WTC11 (cell line): Measurements from ENCODE around the gene ANGEL1.

Experiments used
- CREB1 ChIP-seq: sonication (generic); formaldehyde crosslinking; IDR thresholded peaks from 2 replicates; pipeline ENCODE4 v1.8.0; 2023; ENCODE audit warnings: mild to moderate bottlenecking, missing genetic modification reagents
- ETV6 ChIP-seq: sonication (generic); formaldehyde crosslinking; IDR thresholded peaks from 2 replicates; pipeline ENCODE4 v1.8.1; 2022; ENCODE audit warnings: mild to moderate bottlenecking, missing genetic modification reagents
- IRF2 ChIP-seq: sonication (generic); formaldehyde crosslinking; IDR thresholded peaks from 2 replicates; pipeline ENCODE4 v1.8.0; 2022; ENCODE audit warnings: low read depth, missing genetic modification reagents, borderline replicate concordance
- NR2C2 ChIP-seq: sonication (generic); formaldehyde crosslinking; IDR thresholded peaks from 2 replicates; pipeline ENCODE4 v1.8.0; 2022; ENCODE audit warnings: mild to moderate bottlenecking, missing genetic modification reagents
- NR3C1 ChIP-seq: sonication (generic); formaldehyde crosslinking; conservative IDR thresholded peaks from 2 replicates; pipeline ENCODE4 v1.8.1; 2023; ENCODE audit warnings: low read depth, mild to moderate bottlenecking, missing genetic modification reagents
- TCF7 ChIP-seq: sonication (generic); formaldehyde crosslinking; IDR thresholded peaks from 2 replicates; pipeline ENCODE4 v1.8.0; 2022; ENCODE audit warnings: mild to moderate bottlenecking, low read depth, missing genetic modification reagents, moderate library complexity
- ZNF512 ChIP-seq: sonication (generic); formaldehyde crosslinking; IDR thresholded peaks from 2 replicates; pipeline ENCODE4 v1.8.1; 2022; ENCODE audit warnings: missing genetic modification reagents, borderline replicate concordance
- ZNF671 ChIP-seq: fragments of 250-450 bp; sonication (Bioruptor Pico); IDR thresholded peaks from 2 replicates; pipeline ENCODE4 v1.8.0; 2021; ENCODE audit warnings: mild to moderate bottlenecking
- TF ChIP-seq, protein P1 (sequence below): sonication (generic); formaldehyde crosslinking; IDR thresholded peaks from 2 replicates; pipeline ENCODE4 v1.8.0; 2022; ENCODE audit warnings: mild to moderate bottlenecking, missing genetic modification reagents
- TF ChIP-seq, protein P2 (sequence below): fragments of 200-600 bp; IDR thresholded peaks from 2 replicates; pipeline ENCODE4 v1.8.0; 2022; ENCODE audit warnings: antibody characterized with exemption
- TF ChIP-seq, protein P3 (sequence below): sonication (generic); formaldehyde crosslinking; IDR thresholded peaks from 2 replicates; pipeline ENCODE4 v1.8.1; 2023; ENCODE audit warnings: mild to moderate bottlenecking, missing genetic modification reagents, moderate library complexity
- TF ChIP-seq, protein P4 (sequence below): sonication (generic); formaldehyde crosslinking; conservative IDR thresholded peaks from 2 replicates; pipeline ENCODE4 v1.8.1; 2022; ENCODE audit warnings: mild to moderate bottlenecking, missing genetic modification reagents

DNA sequence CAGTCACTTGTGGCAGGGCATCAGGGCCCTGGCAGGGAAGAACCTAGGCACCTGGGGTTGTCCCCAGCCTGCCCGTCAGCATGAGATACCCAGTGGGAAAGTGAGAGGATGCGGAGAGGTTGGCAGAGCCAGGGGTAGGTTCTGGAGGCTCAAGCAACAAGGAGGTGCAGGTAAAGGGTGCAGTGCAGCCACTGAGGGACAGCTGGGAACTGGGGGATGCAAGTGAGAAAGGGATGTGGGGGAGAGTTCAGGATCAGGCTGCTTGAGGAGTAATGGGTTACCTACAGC is 32.7 kb downstream of the ANGEL1 start:
- TF ChIP-seq, protein P1, sequence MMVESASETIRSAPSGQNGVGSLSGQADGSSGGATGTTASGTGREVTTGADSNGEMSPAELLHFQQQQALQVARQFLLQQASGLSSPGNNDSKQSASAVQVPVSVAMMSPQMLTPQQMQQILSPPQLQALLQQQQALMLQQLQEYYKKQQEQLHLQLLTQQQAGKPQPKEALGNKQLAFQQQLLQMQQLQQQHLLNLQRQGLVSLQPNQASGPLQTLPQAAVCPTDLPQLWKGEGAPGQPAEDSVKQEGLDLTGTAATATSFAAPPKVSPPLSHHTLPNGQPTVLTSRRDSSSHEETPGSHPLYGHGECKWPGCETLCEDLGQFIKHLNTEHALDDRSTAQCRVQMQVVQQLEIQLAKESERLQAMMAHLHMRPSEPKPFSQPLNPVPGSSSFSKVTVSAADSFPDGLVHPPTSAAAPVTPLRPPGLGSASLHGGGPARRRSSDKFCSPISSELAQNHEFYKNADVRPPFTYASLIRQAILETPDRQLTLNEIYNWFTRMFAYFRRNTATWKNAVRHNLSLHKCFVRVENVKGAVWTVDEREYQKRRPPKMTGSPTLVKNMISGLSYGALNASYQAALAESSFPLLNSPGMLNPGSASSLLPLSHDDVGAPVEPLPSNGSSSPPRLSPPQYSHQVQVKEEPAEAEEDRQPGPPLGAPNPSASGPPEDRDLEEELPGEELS (CRISPR knock-in tag): no peak
- TF ChIP-seq ETV6 (no peak), ZNF671 (CRISPR knock-in tag) (no peak), NR3C1 (CRISPR knock-in tag) (no peak), TCF7 (no peak), NR2C2 (CRISPR knock-in tag) (no peak), ZNF512 (no peak), IRF2 (CRISPR knock-in tag) (no peak), CREB1 (CRISPR knock-in tag) (no peak)
- TF ChIP-seq, protein P2, sequence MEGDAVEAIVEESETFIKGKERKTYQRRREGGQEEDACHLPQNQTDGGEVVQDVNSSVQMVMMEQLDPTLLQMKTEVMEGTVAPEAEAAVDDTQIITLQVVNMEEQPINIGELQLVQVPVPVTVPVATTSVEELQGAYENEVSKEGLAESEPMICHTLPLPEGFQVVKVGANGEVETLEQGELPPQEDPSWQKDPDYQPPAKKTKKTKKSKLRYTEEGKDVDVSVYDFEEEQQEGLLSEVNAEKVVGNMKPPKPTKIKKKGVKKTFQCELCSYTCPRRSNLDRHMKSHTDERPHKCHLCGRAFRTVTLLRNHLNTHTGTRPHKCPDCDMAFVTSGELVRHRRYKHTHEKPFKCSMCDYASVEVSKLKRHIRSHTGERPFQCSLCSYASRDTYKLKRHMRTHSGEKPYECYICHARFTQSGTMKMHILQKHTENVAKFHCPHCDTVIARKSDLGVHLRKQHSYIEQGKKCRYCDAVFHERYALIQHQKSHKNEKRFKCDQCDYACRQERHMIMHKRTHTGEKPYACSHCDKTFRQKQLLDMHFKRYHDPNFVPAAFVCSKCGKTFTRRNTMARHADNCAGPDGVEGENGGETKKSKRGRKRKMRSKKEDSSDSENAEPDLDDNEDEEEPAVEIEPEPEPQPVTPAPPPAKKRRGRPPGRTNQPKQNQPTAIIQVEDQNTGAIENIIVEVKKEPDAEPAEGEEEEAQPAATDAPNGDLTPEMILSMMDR: no peak
- TF ChIP-seq, protein P3, sequence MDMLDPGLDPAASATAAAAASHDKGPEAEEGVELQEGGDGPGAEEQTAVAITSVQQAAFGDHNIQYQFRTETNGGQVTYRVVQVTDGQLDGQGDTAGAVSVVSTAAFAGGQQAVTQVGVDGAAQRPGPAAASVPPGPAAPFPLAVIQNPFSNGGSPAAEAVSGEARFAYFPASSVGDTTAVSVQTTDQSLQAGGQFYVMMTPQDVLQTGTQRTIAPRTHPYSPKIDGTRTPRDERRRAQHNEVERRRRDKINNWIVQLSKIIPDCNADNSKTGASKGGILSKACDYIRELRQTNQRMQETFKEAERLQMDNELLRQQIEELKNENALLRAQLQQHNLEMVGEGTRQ (CRISPR knock-in tag): no peak
- TF ChIP-seq, protein P4, sequence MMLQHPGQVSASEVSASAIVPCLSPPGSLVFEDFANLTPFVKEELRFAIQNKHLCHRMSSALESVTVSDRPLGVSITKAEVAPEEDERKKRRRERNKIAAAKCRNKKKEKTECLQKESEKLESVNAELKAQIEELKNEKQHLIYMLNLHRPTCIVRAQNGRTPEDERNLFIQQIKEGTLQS (CRISPR knock-in tag): no peak
